ENCODE data around the gene RAPGEF4.

- no peak for TF ChIP-seq POLR2A (IDR thresholded peaks at IDR 0.05)
- TF ChIP-seq POLR2AphosphoS5 (IDR thresholded peaks at IDR 0.05), result no peak
- no peak for TF ChIP-seq CTCF (IDR thresholded peaks at IDR 0.05)
- no peak for TF ChIP-seq EP300 (IDR thresholded peaks at IDR 0.05)
These were observed 53.2 kb downstream of the RAPGEF4 start for GRCh38 chr2:172788871-172789270.

Measured in gastroesophageal sphincter (tissue), 3 donors.